ENCODE measurements around the gene CD276. TPM values are rescaled to one million over a fixed set of nuclear protein-coding genes. Genes with fewer than 3 reads are reported as not detected.
A peak's percentile ranks its signal among the peaks of the same experiment; 100 is the strongest.
"Not testable (repeated sequence)": the region's sequence is repeated elsewhere in the genome, so short reads cannot be mapped to it uniquely, and the experiment has no call there.

CD276 gene
- total and polyA plus RNA-seq, 2 experiments from 2014 or later = 94.6 to 104 TPM

- H3K4me3 ChIP-seq = no peak overlapping the region
- no peaks in the 10 kb centered on the region for H3K36me3 ChIP-seq (ENCODE audit: low read depth)
- H3K79me2 ChIP-seq (ENCODE audit: insufficient read depth) = peaks cover 89% of the 10 kb centered on the region
- DNase-seq = peak; percentile 93
- no peaks in the 10 kb centered on the region for H3K9me2 ChIP-seq (ENCODE audit: insufficient read depth)
- no peak overlapping the region for H2AFZ ChIP-seq
- H4K20me1 ChIP-seq (ENCODE audit: insufficient read depth) = peaks cover 4% of the 10 kb centered on the region; the same call in 1 of the 2 replicates
- no peaks in the 10 kb centered on the region for H3K9me3 ChIP-seq (ENCODE audit: low read depth)
- peak overlapping the region; percentile 12 for H3K4me2 ChIP-seq (ENCODE audit: unreplicated experiment)
- peaks cover 34% of the 10 kb centered on the region for H3K4me1 ChIP-seq (ENCODE audit: insufficient read depth)
- peaks cover 28% of the 10 kb centered on the region for H3F3A ChIP-seq (ENCODE audit: insufficient read depth)
- no peak overlapping the region for H3K9ac ChIP-seq
- peak overlapping the region; percentile 17; the same call in 1 of the 2 replicates for H3K27ac ChIP-seq
- TF ChIP-seq EZH2phosphoT487 (IDR thresholded peaks at IDR 0.05; ENCODE audit: insufficient read depth, low read depth) = no peak
- no peak for TF ChIP-seq EZH2 (IDR thresholded peaks at IDR 0.05; ENCODE audit: insufficient read depth, poor library complexity, severe bottlenecking)
- no peaks in the 10 kb centered on the region for H3K27me3 ChIP-seq (replicated peaks; ENCODE audit: insufficient read depth)
- in situ Hi-C loops (cut with MboI) = loop anchor here (10.0 kb wide), 1 partner anchor 122 kb away; no protein-coding TSS in a partner anchor
- 6 to 8% methylated on average over 9 of the region's 9 CpGs for WGBS, 2 experiments (ENCODE audit: low coverage in 1 of 2, low lambda C conversion rate in 2 of 2, missing lambda C conversion rate in 2 of 2)
Observed at GRCh38 chr15:73697033-73697467, 12.9 kb downstream of the CD276 start.

GRCh38 chr15:73699249-73700040 is 15.3 kb downstream of the CD276 start:
- 71 to 80% methylated on average over 13 to 14 of the region's 14 CpGs for WGBS, 2 experiments (ENCODE audit: low coverage in 1 of 2, low lambda C conversion rate in 2 of 2, missing lambda C conversion rate in 2 of 2)

GRCh38 chr15:73700041-73700842 is 16.1 kb downstream of the CD276 start:
- Histone ChIP-seq H3K36me3 (ENCODE audit: low read depth) (peaks cover 1% of the 10 kb centered on the region; the same call in 1 of the 2 replicates), H4K20me1 (ENCODE audit: insufficient read depth) (peaks cover 4% of the 10 kb centered on the region; the same call in 1 of the 2 replicates), H3K9me3 (ENCODE audit: low read depth) (no peaks in the 10 kb centered on the region), H3K9ac (no peak overlapping the region), H2AFZ (no peak overlapping the region), H3F3A (ENCODE audit: insufficient read depth) (peaks cover 21% of the 10 kb centered on the region), H3K4me2 (ENCODE audit: unreplicated experiment) (no peak overlapping the region), H3K9me2 (ENCODE audit: insufficient read depth) (no peaks in the 10 kb centered on the region), H3K27ac (no peak overlapping the region), H3K79me2 (ENCODE audit: insufficient read depth) (peaks cover 65% of the 10 kb centered on the region), H3K4me1 (ENCODE audit: insufficient read depth) (peaks cover 22% of the 10 kb centered on the region), H3K4me3 (no peak overlapping the region), H3K27me3 (replicated peaks; ENCODE audit: insufficient read depth) (no peaks in the 10 kb centered on the region)
- DNase-seq = peak; percentile 88
- in situ Hi-C loops (cut with MboI) = no loop called here
- TF ChIP-seq EZH2phosphoT487 (IDR thresholded peaks at IDR 0.05; ENCODE audit: insufficient read depth, low read depth) (no peak), EZH2 (IDR thresholded peaks at IDR 0.05; ENCODE audit: insufficient read depth, poor library complexity, severe bottlenecking) (no peak)
- WGBS, 2 experiments (ENCODE audit: low coverage in 1 of 2, low lambda C conversion rate in 2 of 2, missing lambda C conversion rate in 2 of 2) = 34 to 36% methylated on average over 13 of the region's 13 CpGs

More at GRCh38 chr15:73699249-73700040, 15.3 kb downstream of the CD276 start:
- no peak overlapping the region for H3K4me2 ChIP-seq (ENCODE audit: unreplicated experiment)
- H3K9ac ChIP-seq = no peak overlapping the region
- no peak for TF ChIP-seq EZH2 (IDR thresholded peaks at IDR 0.05; ENCODE audit: insufficient read depth, poor library complexity, severe bottlenecking)
- no peak overlapping the region for H2AFZ ChIP-seq
- no peaks in the 10 kb centered on the region for H3K9me3 ChIP-seq (ENCODE audit: low read depth)
- H3K36me3 ChIP-seq (ENCODE audit: low read depth) = no peaks in the 10 kb centered on the region; the same call in 1 of the 2 replicates
- H3K27me3 ChIP-seq (replicated peaks; ENCODE audit: insufficient read depth) = no peaks in the 10 kb centered on the region
- no peaks in the 10 kb centered on the region for H3K9me2 ChIP-seq (ENCODE audit: insufficient read depth)
- H3K27ac ChIP-seq = no peak overlapping the region
- H3K4me1 ChIP-seq (ENCODE audit: insufficient read depth) = peaks cover 27% of the 10 kb centered on the region
- in situ Hi-C loops (cut with MboI) = loop anchor here (10.0 kb wide), 1 partner anchor 125 kb away; no protein-coding TSS in a partner anchor
- peaks cover 21% of the 10 kb centered on the region for H3F3A ChIP-seq (ENCODE audit: insufficient read depth)
- peaks cover 71% of the 10 kb centered on the region for H3K79me2 ChIP-seq (ENCODE audit: insufficient read depth)
- peaks cover 4% of the 10 kb centered on the region; the same call in 1 of the 2 replicates for H4K20me1 ChIP-seq (ENCODE audit: insufficient read depth)
- no peak for DNase-seq
- H3K4me3 ChIP-seq = no peak overlapping the region

- H3K9me2 ChIP-seq (ENCODE audit: insufficient read depth); H3K4me2 ChIP-seq (ENCODE audit: unreplicated experiment); H3K36me3 ChIP-seq (ENCODE audit: low read depth); DNase-seq; H3K27me3 ChIP-seq (replicated peaks; ENCODE audit: insufficient read depth); H3K9me3 ChIP-seq (ENCODE audit: low read depth); in situ Hi-C loops (cut with MboI); H2AFZ ChIP-seq; H3K4me3 ChIP-seq; H3K27ac ChIP-seq; H3K9ac ChIP-seq; H3K4me1 ChIP-seq (ENCODE audit: insufficient read depth); H4K20me1 ChIP-seq (ENCODE audit: insufficient read depth): not testable (repeated sequence)
- peaks cover 52% of the 10 kb centered on the region for H3K79me2 ChIP-seq (ENCODE audit: insufficient read depth)
- H3F3A ChIP-seq (ENCODE audit: insufficient read depth) = peaks cover 11% of the 10 kb centered on the region; the same call in 1 of the 2 replicates
- WGBS, 2 experiments (ENCODE audit: low coverage in 1 of 2, low lambda C conversion rate in 2 of 2, missing lambda C conversion rate in 2 of 2) = 86 to 88% methylated on average over 25 to 32 of the region's 33 CpGs
Observed at GRCh38 chr15:73702311-73703239, 18.4 kb downstream of the CD276 start.

GRCh38 chr15:73703601-73704000 is 19.4 kb downstream of the CD276 start:
- H3F3A ChIP-seq (ENCODE audit: insufficient read depth); in situ Hi-C loops (cut with MboI); H3K9ac ChIP-seq; H3K9me3 ChIP-seq (ENCODE audit: low read depth); H2AFZ ChIP-seq; H3K9me2 ChIP-seq (ENCODE audit: insufficient read depth); H3K36me3 ChIP-seq (ENCODE audit: low read depth); H3K27me3 ChIP-seq (replicated peaks; ENCODE audit: insufficient read depth); H3K4me1 ChIP-seq (ENCODE audit: insufficient read depth); DNase-seq; H3K4me2 ChIP-seq (ENCODE audit: unreplicated experiment); H4K20me1 ChIP-seq (ENCODE audit: insufficient read depth); H3K4me3 ChIP-seq; H3K27ac ChIP-seq: not testable (repeated sequence)
- peaks cover 42% of the 10 kb centered on the region for H3K79me2 ChIP-seq (ENCODE audit: insufficient read depth)
- WGBS, 2 experiments (ENCODE audit: low coverage in 1 of 2, low lambda C conversion rate in 2 of 2, missing lambda C conversion rate in 2 of 2) = 85% methylated on average over 22 to 23 of the region's 23 CpGs
